Pancreas (tissue), 10 donors: ENCODE measurements around the gene ATXN1. TPM values are rescaled to one million over a fixed set of nuclear protein-coding genes. Genes with fewer than 3 reads are reported as not detected.

Experiments
- ATAC-seq, 4 donors: fragments of 200-7000 bp; cut with Tn5 transposase; one replicate each; pipeline versions ENCODE4 v1.8.0 to v1.9.1; 2020; ENCODE audit warnings: mild to moderate bottlenecking in 4 of 4, moderate library complexity in 4 of 4
- DNase-seq, 6 donors: peaks; one replicate each; pipeline ENCODE4 v3.0.0-alpha.2; 2020
- FAIRE-seq: peaks from 2 replicates; lab custom pipeline; 2012; peaks lifted over from hg19 to GRCh38; lab: Jason Lieb, UNC
- H3K27ac ChIP-seq, 4 donors: fragments of 200-600 bp; sonication (generic); 1 replicate in 3 of 4; 2 replicates in 1 of 4; pipeline versions ENCODE4 v1.5.0 to v1.8.0; 2020
- H3K27me3 ChIP-seq, 4 donors: fragments of 200-600 bp; one replicate each; pipeline ENCODE4 v1.8.0; 2021
- H3K36me3 ChIP-seq, 3 donors: fragments of 200-600 bp; sonication (generic) in 1 of 3; one replicate each; pipeline versions ENCODE4 v1.5.0 to v1.8.0; 2020 to 2021
- H3K4me1 ChIP-seq, 3 donors: fragments of 200-600 bp; one replicate each; pipeline ENCODE4 v1.8.0; 2021
- H3K4me3 ChIP-seq, 4 donors: fragments of 200-600 bp; sonication (generic) in 2 of 4; one replicate each; pipeline versions ENCODE4 v1.5.0 to v1.8.0; 2020 to 2021
- H3K9me3 ChIP-seq, 4 donors: fragments of 200-600 bp; one replicate each; pipeline ENCODE4 v1.8.0; 2021
- WGBS, 2 donors: extraction: QIAGEN DNeasy Blood & Tissue Kit; methylation state at CpG; one replicate each; pipeline ENCODE4 v1.1.7; 2013; 5-methylcytosine and 5-hydroxymethylcytosine counted together
- intact Hi-C, 3 donors: fragments of 100-400 bp; cut with DNase I; formaldehyde crosslinking; loops; one replicate each; pipeline versions ENCODE4 v1.11.1 to v1.14.2; 2022
- polyA plus RNA-seq, 2 donors: library from polyadenylated mRNA; stranded (reverse); fragments of 200-250 nt; gene quantifications; one replicate each; pipeline ENCODE4 v1.2.3, GENCODE V29; 2013
- total RNA-seq, 6 donors: library from RNA; stranded (reverse); fragmentation: NEBNext Ultra II Directional in 4 of 6; extraction: Animal tissue kit (Norgen Biotek cat#: 25700) in 4 of 6; gene quantifications; one replicate each; pipeline versions ENCODE4 v1.2.1 to v1.2.4, GENCODE V29; 2021 to 2023
- TF ChIP-seq, protein P1 (sequence below), 4 donors: fragments of 200-600 bp; sonication (generic) in 3 of 4; IDR thresholded peaks; one replicate each; pipeline versions ENCODE4 v1.5.0 to v1.8.0; 2021; ENCODE audit warnings: antibody characterized with exemption in 4 of 4
- donor health status: healthy with polysubstance abuse.
- donor health status: DM: no; HTN: no; CAD: no; lungs with moderate emphysema.
- donor health status: DM: no; HTN: no; CAD: no.
- donor health status: control.
- donor health status: control.
- donor health status: Bipolar disorder and iron deficiency.
- donor health status: DM: yes; HTN: yes; CAD: no.
- donor health status: DM: no; HTN: no; CAD: no.
- donor health status: DM: no; HTN: no; CAD: no.
- donor health status: DM: yes; HTN: yes; CAD: no.

Gene ATXN1
- total and polyA plus RNA-seq, 8 donors: 4.9 to 38.6 (median 20.5) TPM

DNA sequence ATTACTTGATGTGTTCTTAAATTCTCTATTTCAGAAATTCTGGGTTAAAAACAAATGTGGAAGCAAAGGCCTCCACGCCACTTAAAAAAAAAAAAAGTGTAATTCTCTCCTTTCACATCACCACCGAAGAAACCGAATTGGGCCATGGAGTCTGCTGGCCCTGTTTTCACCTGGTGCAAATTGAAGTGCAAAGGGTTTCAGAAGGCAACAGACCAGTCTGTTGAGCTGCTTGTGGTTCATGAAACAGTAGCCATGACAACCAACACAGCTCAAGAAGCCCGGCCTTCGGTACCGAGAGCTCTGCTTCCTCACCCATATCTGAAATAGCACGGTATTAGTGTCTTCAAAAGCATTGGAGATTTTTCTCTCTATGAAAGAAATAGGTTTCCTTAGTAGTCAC lies 459.7 kb downstream of the ATXN1 start:
- peaks cover 0 to 5% (median 3%) of the 10 kb centered on the region in 3 donors for H3K36me3 ChIP-seq
- WGBS, 2 donors: 88 to 90% methylated on average over 7 of the region's 7 CpGs
- intact Hi-C loops: no loop called here
- no peaks in the 10 kb centered on the region for H3K27me3 ChIP-seq
- H3K9me3 ChIP-seq: no peaks in the 10 kb centered on the region
- H3K27ac ChIP-seq: no peak overlapping the region
- TF ChIP-seq, protein P1, sequence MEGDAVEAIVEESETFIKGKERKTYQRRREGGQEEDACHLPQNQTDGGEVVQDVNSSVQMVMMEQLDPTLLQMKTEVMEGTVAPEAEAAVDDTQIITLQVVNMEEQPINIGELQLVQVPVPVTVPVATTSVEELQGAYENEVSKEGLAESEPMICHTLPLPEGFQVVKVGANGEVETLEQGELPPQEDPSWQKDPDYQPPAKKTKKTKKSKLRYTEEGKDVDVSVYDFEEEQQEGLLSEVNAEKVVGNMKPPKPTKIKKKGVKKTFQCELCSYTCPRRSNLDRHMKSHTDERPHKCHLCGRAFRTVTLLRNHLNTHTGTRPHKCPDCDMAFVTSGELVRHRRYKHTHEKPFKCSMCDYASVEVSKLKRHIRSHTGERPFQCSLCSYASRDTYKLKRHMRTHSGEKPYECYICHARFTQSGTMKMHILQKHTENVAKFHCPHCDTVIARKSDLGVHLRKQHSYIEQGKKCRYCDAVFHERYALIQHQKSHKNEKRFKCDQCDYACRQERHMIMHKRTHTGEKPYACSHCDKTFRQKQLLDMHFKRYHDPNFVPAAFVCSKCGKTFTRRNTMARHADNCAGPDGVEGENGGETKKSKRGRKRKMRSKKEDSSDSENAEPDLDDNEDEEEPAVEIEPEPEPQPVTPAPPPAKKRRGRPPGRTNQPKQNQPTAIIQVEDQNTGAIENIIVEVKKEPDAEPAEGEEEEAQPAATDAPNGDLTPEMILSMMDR (IDR thresholded peaks at IDR 0.05): no peak
- no peak overlapping the region for H3K4me3 ChIP-seq
- FAIRE-seq (no peak), ATAC-seq (peak in 2 of 4 donors; percentile 37 to 43), DNase-seq (no peak)
- H3K4me1 ChIP-seq: no peaks in the 10 kb centered on the region

DNA sequence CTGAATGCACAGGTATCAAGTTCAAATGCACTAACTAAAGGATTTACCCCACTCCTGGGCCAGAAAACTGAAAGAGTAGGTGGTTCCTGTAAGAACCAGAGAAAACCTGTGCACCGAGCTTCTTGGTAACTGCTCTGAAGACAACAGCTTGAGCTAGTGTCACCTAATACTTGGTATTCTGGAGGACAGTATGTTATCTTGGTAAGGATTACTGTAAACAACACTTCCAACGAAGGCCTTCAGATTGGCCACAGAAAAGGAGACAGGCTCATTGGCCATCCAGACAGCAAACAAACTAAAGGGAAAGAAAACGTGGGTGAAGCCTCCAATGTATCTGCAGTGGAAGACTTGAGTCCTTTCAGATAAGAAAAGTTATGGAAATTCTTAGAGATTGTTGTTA lies 461.4 kb downstream of the ATXN1 start:
- ATAC-seq: no peak
- TF ChIP-seq, protein P1 (IDR thresholded peaks at IDR 0.05): no peak
- no peaks in the 10 kb centered on the region for H3K27me3 ChIP-seq
- intact Hi-C loops: no loop called here
- H3K27ac ChIP-seq: no peak overlapping the region
- WGBS, 2 donors: 77 to 78% methylated on average over 3 of the region's 3 CpGs
- FAIRE-seq: no peak
- H3K9me3 ChIP-seq: no peaks in the 10 kb centered on the region
- H3K4me1 ChIP-seq: no peaks in the 10 kb centered on the region
- no peak for DNase-seq
- no peaks in the 10 kb centered on the region for H3K36me3 ChIP-seq
- H3K4me3 ChIP-seq: no peak overlapping the region

DNA sequence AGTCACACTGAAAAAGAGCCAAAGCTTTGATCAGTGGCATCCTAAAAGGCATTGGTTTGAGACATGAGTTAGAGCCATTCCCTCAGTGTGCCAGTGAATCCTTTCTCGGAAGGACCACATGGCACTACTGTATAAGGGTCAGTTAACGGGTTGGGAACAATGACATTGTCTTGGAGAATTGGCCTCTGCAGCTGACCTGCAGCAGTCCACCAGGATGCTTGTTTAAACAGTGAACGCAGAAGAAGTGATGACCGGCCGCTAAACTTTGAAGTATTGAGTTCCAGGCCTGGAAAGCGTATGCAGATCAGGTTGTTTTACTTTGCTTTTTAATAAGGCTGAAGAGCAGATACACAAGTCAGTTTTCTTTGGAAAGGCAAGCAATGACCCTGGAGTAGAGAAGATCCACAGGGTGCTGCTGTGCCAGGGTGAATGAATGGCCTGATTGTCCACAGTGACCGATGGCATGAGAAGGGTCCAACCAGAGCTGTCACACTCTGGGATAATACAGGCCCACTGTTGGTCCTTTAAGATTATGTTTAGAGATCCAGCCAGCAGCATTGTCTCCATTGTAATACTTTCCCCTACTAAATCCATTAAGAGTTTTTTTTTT lies 465.1 kb downstream of the ATXN1 start:
- H3K9me3 ChIP-seq: no peaks in the 10 kb centered on the region
- 93% methylated on average over 7 of the region's 7 CpGs for WGBS, 2 donors
- H3K27ac ChIP-seq: no peak overlapping the region
- intact Hi-C loops: no loop called here
- DNase-seq (no peak), FAIRE-seq (no peak), ATAC-seq (no peak)
- no peaks in the 10 kb centered on the region for H3K36me3 ChIP-seq
- TF ChIP-seq, protein P1 (IDR thresholded peaks at IDR 0.05): no peak
- H3K27me3 ChIP-seq: no peaks in the 10 kb centered on the region
- H3K4me1 ChIP-seq: no peaks in the 10 kb centered on the region
- no peak overlapping the region for H3K4me3 ChIP-seq

DNA sequence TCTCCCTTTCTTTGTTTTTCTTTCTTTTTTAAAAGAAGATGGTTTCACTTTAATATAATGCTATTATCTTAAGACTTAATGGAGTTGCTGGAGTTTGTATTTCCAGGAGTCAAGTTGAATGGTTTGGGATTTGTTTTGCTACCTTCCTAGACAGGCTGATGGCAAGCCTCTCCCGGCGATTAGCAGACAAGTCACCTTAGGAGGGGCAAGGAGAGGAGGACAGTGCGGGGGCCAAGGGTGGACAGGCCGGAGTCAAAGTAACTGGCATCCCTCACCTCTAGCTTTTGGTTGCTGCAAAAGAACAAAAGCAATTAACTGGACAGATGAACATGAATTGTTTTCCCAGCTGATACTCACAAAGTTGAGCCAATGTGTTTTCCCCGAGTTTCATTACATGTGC lies 465.8 kb downstream of the ATXN1 start:
- no peaks in the 10 kb centered on the region for H3K4me1 ChIP-seq
- DNase-seq: no peak
- intact Hi-C loops: no loop called here
- no peaks in the 10 kb centered on the region for H3K9me3 ChIP-seq
- no peaks in the 10 kb centered on the region for H3K27me3 ChIP-seq
- no peak for FAIRE-seq
- H3K27ac ChIP-seq: no peak overlapping the region
- H3K4me3 ChIP-seq: no peak overlapping the region
- ATAC-seq: no peak
- 86 to 88% methylated on average over 5 of the region's 5 CpGs for WGBS, 2 donors
- TF ChIP-seq, protein P1 (IDR thresholded peaks at IDR 0.05): no peak
- H3K36me3 ChIP-seq: no peaks in the 10 kb centered on the region

DNA sequence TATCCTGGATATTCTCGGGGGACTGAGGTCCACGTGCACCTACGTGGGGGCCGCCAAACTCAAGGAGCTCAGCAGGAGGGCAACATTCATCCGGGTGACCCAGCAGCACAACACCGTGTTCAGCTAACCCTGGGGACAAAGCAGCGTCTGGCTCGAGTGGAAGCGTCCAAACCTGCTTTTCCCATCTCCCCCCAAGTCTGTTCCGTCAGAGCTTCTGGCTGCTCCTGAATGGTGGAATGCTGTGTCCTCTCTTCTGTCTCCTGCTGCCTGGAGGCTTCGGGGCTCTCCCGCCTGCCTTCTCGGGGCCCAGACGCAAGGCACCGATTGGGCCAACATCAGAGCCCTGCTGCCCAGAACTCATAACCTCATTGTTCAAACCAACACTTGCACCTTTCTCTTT lies 466.2 kb downstream of the ATXN1 start:
- intact Hi-C loops: no loop called here
- no peak overlapping the region for H3K27ac ChIP-seq
- no peaks in the 10 kb centered on the region for H3K36me3 ChIP-seq
- FAIRE-seq: no peak
- WGBS, 2 donors: 86 to 91% methylated on average over 15 of the region's 15 CpGs
- no peak for DNase-seq
- ATAC-seq: no peak
- H3K4me1 ChIP-seq: no peaks in the 10 kb centered on the region
- H3K27me3 ChIP-seq: no peaks in the 10 kb centered on the region
- H3K9me3 ChIP-seq: no peaks in the 10 kb centered on the region
- TF ChIP-seq, protein P1 (IDR thresholded peaks at IDR 0.05): no peak
- H3K4me3 ChIP-seq: no peak overlapping the region
